GM12878 (cell line): ENCODE results near the gene IL11. TPM values are rescaled to one million over a fixed set of nuclear protein-coding genes. Genes with fewer than 3 reads are reported as not detected.

Experiments
- ATAC-seq: fragments of 200-7000 bp; cut with Tn5 transposase; 3 replicates; pipeline ENCODE4 v1.9.1; 2020; ENCODE audit warnings: mild to moderate bottlenecking, moderate library complexity
- BruUV-seq: library from RNA; stranded (reverse); fragments of 400-500 nt; replicated peaks from 2 replicates; lab custom pipeline; 2021; lab: Mats Ljungman, UMichigan
- CTCF ChIA-PET: fragments of 300-600 bp; sonication (Branson Sonifier 250); formaldehyde crosslinking; extraction: SDS; loops from one replicate; lab custom pipeline; 2021; ENCODE audit warnings: inconsistent platforms; lab: Yijun Ruan, JAX
- POLR2A ChIA-PET: fragments of 350-600 bp; formaldehyde crosslinking; extraction: SDS; loops from one replicate; lab custom pipeline; 2021; ENCODE audit warnings: inconsistent platforms; lab: Charles Lee
- RAD21 ChIA-PET: fragments of 300-600 bp; sonication (Branson Sonifier 250); formaldehyde crosslinking; loops from one replicate; lab custom pipeline; 2023; ENCODE audit warnings: antibody characterized with exemption; ENCODE audit not compliant: unreplicated experiment; lab: Charles Lee
- SMC1A ChIA-PET: fragments of 300-600 bp; sonication (Branson Sonifier 250); formaldehyde crosslinking; loops from one replicate; lab custom pipeline; 2023; ENCODE audit not compliant: unreplicated experiment, uncharacterized antibody; lab: Charles Lee
- DNase-seq: peaks from one replicate; pipeline ENCODE4 v3.0.0-alpha.2; 2011; ENCODE audit warnings: low read depth, low spot score
- FAIRE-seq: peaks from 3 replicates; lab custom pipeline; 2011; peaks lifted over from hg19 to GRCh38; lab: Jason Lieb, UNC
- H2AFZ ChIP-seq: 2 replicates; pipeline ENCODE4 v1.6.0; 2011; ENCODE audit warnings: low read depth, low read length, control low read depth; ENCODE audit not compliant: control insufficient read depth
- H3K27ac ChIP-seq: 2 replicates; pipeline ENCODE4 v1.5.1; 2011; ENCODE audit warnings: control low read depth; ENCODE audit not compliant: control insufficient read depth, insufficient read depth
- H3K27me3 ChIP-seq, 2 experiments: replicated peaks in 1 of 2; 2 replicates each; pipeline versions ENCODE4 v1.6.0 to v1.6.1; 2011; ENCODE audit warnings: low read length in 1 of 2; ENCODE audit not compliant: control insufficient read depth in 2 of 2, insufficient read depth in 2 of 2
- H3K36me3 ChIP-seq, 2 experiments: 2 replicates each; pipeline ENCODE4 v1.5.1; 2011; ENCODE audit warnings: low read length in 1 of 2; ENCODE audit not compliant: control insufficient read depth in 2 of 2, insufficient read depth in 2 of 2
- H3K4me1 ChIP-seq: 2 replicates; pipeline ENCODE4 v1.6.1; 2011; ENCODE audit warnings: mild to moderate bottlenecking, low read length, moderate library complexity, mixed read lengths; ENCODE audit not compliant: control insufficient read depth, insufficient read depth
- H3K4me2 ChIP-seq: 2 replicates; pipeline ENCODE4 v1.6.0; 2011; ENCODE audit warnings: control low read depth; ENCODE audit not compliant: control insufficient read depth, insufficient read depth
- H3K4me3 ChIP-seq: fragments of 200-600 bp; sonication (generic); 2 replicates; pipeline ENCODE4 v1.5.1; 2016
- H3K79me2 ChIP-seq: 2 replicates; pipeline ENCODE4 v1.6.0; 2011; ENCODE audit warnings: low read length; ENCODE audit not compliant: control insufficient read depth, insufficient read depth
- H3K9ac ChIP-seq: 2 replicates; pipeline ENCODE4 v1.8.0; 2011; ENCODE audit warnings: low read length, control low read depth, mixed read lengths; ENCODE audit not compliant: control insufficient read depth, insufficient read depth
- H3K9me3 ChIP-seq: replicated peaks from 3 replicates; pipeline ENCODE4 v1.5.1; 2011; ENCODE audit warnings: mild to moderate bottlenecking, low read length; ENCODE audit not compliant: control insufficient read depth, insufficient read depth
- H4K20me1 ChIP-seq: 2 replicates; pipeline ENCODE4 v1.6.0; 2011; ENCODE audit not compliant: control insufficient read depth, insufficient read depth
- CHD2 ChIP-seq: IDR thresholded peaks from 2 replicates; pipeline ENCODE4 v1.6.1; 2011; ENCODE audit warnings: low read depth, low read length, improper control_type of control experiment, borderline replicate concordance
- CREB1 ChIP-seq: IDR thresholded peaks from 2 replicates; pipeline ENCODE4 v1.6.1; 2012; ENCODE audit warnings: low read depth, mild to moderate bottlenecking, inconsistent platforms
- E2F8 ChIP-seq: fragments of 450-650 bp; IDR thresholded peaks from 2 replicates; pipeline ENCODE4 v1.6.1; 2018; ENCODE audit warnings: mild to moderate bottlenecking, low read depth, moderate library complexity; ENCODE audit not compliant: partially characterized antibody
- HDAC2 ChIP-seq: fragments of 200-600 bp; sonication (generic); IDR thresholded peaks from 2 replicates; pipeline ENCODE4 v1.6.1; 2017
- IRF5 ChIP-seq: fragments of 450-650 bp; IDR thresholded peaks from 2 replicates; pipeline ENCODE4 v1.6.1; 2017; ENCODE audit warnings: borderline replicate concordance
- MLLT1 ChIP-seq: fragments of 450-650 bp; IDR thresholded peaks from 2 replicates; pipeline ENCODE4 v1.6.1; 2016; ENCODE audit warnings: mild to moderate bottlenecking
- PRDM15 ChIP-seq: fragments of 450-650 bp; formaldehyde crosslinking; IDR thresholded peaks from 2 replicates; pipeline ENCODE4 v1.4.0; 2020; ENCODE audit warnings: mild to moderate bottlenecking, moderate library complexity
- SREBF2 ChIP-seq: IDR thresholded peaks from 2 replicates; pipeline ENCODE4 v1.6.1; 2012; ENCODE audit warnings: mild to moderate bottlenecking, low read length
- SUPT20H ChIP-seq: IDR thresholded peaks from 2 replicates; pipeline ENCODE4 v1.6.1; 2011; ENCODE audit warnings: low read depth, mild to moderate bottlenecking, low read length, moderate library complexity, borderline replicate concordance; ENCODE audit not compliant: control insufficient read depth
- WRNIP1 ChIP-seq: IDR thresholded peaks from 2 replicates; pipeline ENCODE4 v1.6.1; 2011; ENCODE audit warnings: low read depth, low read length, improper control_type of control experiment, borderline replicate concordance
- ZBTB33 ChIP-seq: fragments of 450-650 bp; IDR thresholded peaks from 2 replicates; pipeline ENCODE4 v1.6.1; 2017; ENCODE audit warnings: mild to moderate bottlenecking
- ZNF622 ChIP-seq: fragments of 450-650 bp; IDR thresholded peaks from 2 replicates; pipeline ENCODE4 v1.6.1; 2017; ENCODE audit warnings: mild to moderate bottlenecking, inconsistent platforms
- WGBS: methylation state at CpG from one replicate; pipeline ENCODE4 v1.1.6; 2016; ENCODE audit warnings: low lambda C conversion rate; ENCODE audit not compliant: insufficient replicate concordance, insufficient coverage; ENCODE audit errors: missing lambda C conversion rate; 5-methylcytosine and 5-hydroxymethylcytosine counted together
- in situ Hi-C: fragments of 300-500 bp; cut with MboI; formaldehyde crosslinking; loops from 9 replicates; pipeline ENCODE4 v1.14.3; 2018; ENCODE audit warnings: mixed read lengths
- intact Hi-C: fragments of 100-400 bp; cut with micrococcal nuclease; formaldehyde crosslinking; loops from one replicate; pipeline ENCODE4 v1.14.2; 2022; ENCODE audit not compliant: unreplicated experiment
- polyA plus RNA-seq, 11 experiments: library from polyadenylated mRNA; depleted of rRNA in 4 of 11; unstranded in 6 of 11; stranded (reverse) in 5 of 11; fragments of >200 nt; fragmentation: Nextera tagmentation in 4 of 11; fragmentation: Illumina TruSeq in 1 of 11; extraction: Ambion mirVana in 4 of 11; extraction: Trizol in 1 of 11; gene quantifications; 1 replicate in 1 of 11; 2 replicates in 10 of 11; pipeline versions ENCODE4 v1.2.1 to v1.2.3, GENCODE V29; 2011 to 2016; ENCODE audit warnings: inconsistent platforms in 2 of 11, missing spikeins in 2 of 11, low read depth in 1 of 11
- total RNA-seq, 4 experiments: library from RNA; depleted of rRNA in 3 of 4; stranded (reverse); fragments of >200 nt in 3 of 4; fragmentation: Illumina TruSeq in 1 of 4; extraction: Trizol in 1 of 4; gene quantifications; 2 replicates each; pipeline versions ENCODE4 v1.2.1 to v1.2.3, GENCODE V29; 2013 to 2021

The IL11 gene
- total and polyA plus RNA-seq, 10 of the 15 experiments (the other 5 are each of a cell fraction or from before 2014, with no cell fraction given) = 0.15 TPM; not detected in 9

GRCh38 chr19:55347442-55348009 lies 22.7 kb downstream of the IL11 start:
- Histone ChIP-seq H3K4me1 (no peaks in the 10 kb centered on the region), H3K27ac (no peak overlapping the region), H3K4me3 (no peak overlapping the region), H3K79me2 (no peaks in the 10 kb centered on the region), H3K9ac (no peak overlapping the region), H3K9me3 (no peaks in the 10 kb centered on the region), H2AFZ (no peak overlapping the region), H3K4me2 (no peak overlapping the region), H4K20me1 (no peaks in the 10 kb centered on the region; the same call in 1 of the 2 replicates), H3K27me3 (no peaks in the 10 kb centered on the region; a peak in 1 of 4 replicates), H3K36me3 (no peaks in the 10 kb centered on the region; a peak in 1 of 4 replicates)
- in situ Hi-C loops = no loop called here
- SMC1A ChIA-PET = no interaction called here
- no TSS peak for BruUV-seq
- POLR2A ChIA-PET = interaction anchor here (0.5 to 1.4 kb wide), 2 partner anchors 8 to 1976 kb away, joined by 3 to 4 read pairs; partner anchors contain the start of gene KMT5C
- TF ChIP-seq CHD2 = no peak
- no peak for TF ChIP-seq PRDM15 (CRISPR knock-in tag)
- TF ChIP-seq ZNF622 = no peak
- no peak for TF ChIP-seq E2F8
- no peak for TF ChIP-seq MLLT1
- TF ChIP-seq IRF5 = no peak
- TF ChIP-seq SREBF2 = no peak
- no peak for TF ChIP-seq HDAC2
- TF ChIP-seq SUPT20H = no peak
- no peak for TF ChIP-seq WRNIP1
- TF ChIP-seq ZBTB33 = no peak
- no peak for TF ChIP-seq CREB1
- 56% methylated on average over 10 of the region's 10 CpGs for WGBS
- ATAC-seq (no peak), FAIRE-seq (no peak), DNase-seq (no peak)
- RAD21 ChIA-PET = no interaction called here
- CTCF ChIA-PET = interaction anchor here (0.7 kb wide), 1 partner anchor 46 kb away, joined by 3 read pairs; no protein-coding TSS in a partner anchor
- intact Hi-C loops = no loop called here
